ENCODE results near the gene IFNW1.
"Not testable (repeated sequence)": the region's sequence is repeated elsewhere in the genome, so short reads cannot be mapped to it uniquely, and the experiment has no call there.

The IFNW1 gene

GRCh38 chr9:21154018-21154608 lies 12.5 kb upstream of the IFNW1 start:
- H3K4me1 ChIP-seq (ENCODE audit: control insufficient read depth, insufficient read depth, low read length): no peaks in the 10 kb centered on the region
- no peaks in the 10 kb centered on the region for H3K27me3 ChIP-seq (ENCODE audit: control insufficient read depth in 1 of 2, insufficient read depth in 2 of 2, low read length in 2 of 2)
- no peak overlapping the region for H3K4me3 ChIP-seq (ENCODE audit: low read length in 2 of 2)
- H3K36me3 ChIP-seq (ENCODE audit: control insufficient read depth in 2 of 2, insufficient read depth in 2 of 2, low read length in 2 of 2): no peaks in the 10 kb centered on the region
- no peak overlapping the region for H3K27ac ChIP-seq (ENCODE audit: low read length)
- H3K9ac ChIP-seq (ENCODE audit: low read length in 2 of 2): no peak overlapping the region
- H3K9me3 ChIP-seq (ENCODE audit: control insufficient read depth in 2 of 2, low read length in 2 of 2): no peaks in the 10 kb centered on the region

DNA sequence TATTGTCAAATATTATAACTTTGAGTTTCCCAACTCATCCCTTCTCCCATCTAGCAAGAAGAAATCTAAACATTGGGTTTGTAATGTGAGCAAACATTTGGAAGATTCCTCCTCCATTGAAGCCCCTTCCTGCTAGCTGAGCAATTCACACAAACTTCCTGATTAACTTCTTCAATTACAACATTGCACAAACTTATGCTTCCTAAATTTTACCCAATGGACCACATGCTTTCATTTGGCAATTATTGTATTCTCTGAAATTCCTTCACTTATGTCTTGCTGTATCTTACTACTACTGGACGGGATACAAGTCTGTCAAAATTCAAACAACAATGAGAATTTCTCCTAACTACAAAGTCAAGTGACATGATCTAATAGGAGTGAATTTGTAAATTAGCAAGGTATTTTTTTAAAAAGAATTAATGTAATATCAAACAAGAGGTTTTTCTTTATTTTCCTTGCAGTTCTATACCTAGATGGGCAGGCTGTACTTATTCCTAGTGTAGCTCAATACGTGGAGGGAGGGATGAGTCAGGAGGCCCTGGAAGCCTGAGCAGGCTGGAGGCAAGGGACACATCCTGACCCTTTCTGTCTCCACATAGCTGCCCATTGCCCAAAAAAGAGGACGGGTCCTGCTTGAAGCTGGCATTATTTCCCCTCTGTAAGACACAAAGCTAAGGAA lies 11.8 kb upstream of the IFNW1 start:
- Histone ChIP-seq H3K27ac (ENCODE audit: low read length) (no peak overlapping the region), H3K4me1 (ENCODE audit: control insufficient read depth, insufficient read depth, low read length) (no peaks in the 10 kb centered on the region), H3K27me3 (ENCODE audit: control insufficient read depth in 1 of 2, insufficient read depth in 2 of 2, low read length in 2 of 2) (no peaks in the 10 kb centered on the region), H3K36me3 (ENCODE audit: control insufficient read depth in 2 of 2, insufficient read depth in 2 of 2, low read length in 2 of 2) (no peaks in the 10 kb centered on the region), H3K9me3 (ENCODE audit: control insufficient read depth in 2 of 2, low read length in 2 of 2) (no peaks in the 10 kb centered on the region), H3K4me3 (ENCODE audit: low read length in 2 of 2) (no peak overlapping the region), H3K9ac (ENCODE audit: low read length in 2 of 2) (no peak overlapping the region)

DNA sequence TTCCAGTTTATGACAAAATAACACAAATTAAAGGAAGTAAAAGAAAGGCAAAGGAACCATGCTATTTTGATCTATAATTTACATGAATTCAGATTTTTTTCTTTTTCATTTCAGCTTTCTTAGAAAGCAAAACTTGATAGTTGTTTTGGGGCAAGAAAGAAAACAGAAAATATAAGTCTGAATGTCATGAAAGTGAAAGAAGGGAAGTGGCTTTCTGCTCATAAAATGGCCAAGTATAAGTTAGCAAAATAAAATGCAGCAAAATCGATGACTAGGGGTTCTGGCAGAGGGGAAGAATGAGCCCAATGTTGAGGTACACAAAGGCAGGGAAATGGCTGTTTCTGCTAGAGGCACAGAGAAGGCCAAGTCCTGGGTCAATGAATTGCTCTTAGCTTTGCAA lies 3.0 kb upstream of the IFNW1 start:
- no peak overlapping the region for H3K27ac ChIP-seq (ENCODE audit: low read length)
- H3K4me1 ChIP-seq (ENCODE audit: control insufficient read depth, insufficient read depth, low read length): no peaks in the 10 kb centered on the region
- peaks cover 0 to 2% of the 10 kb centered on the region in 2 donors for H3K9me3 ChIP-seq (ENCODE audit: control insufficient read depth in 2 of 2, low read length in 2 of 2)
- no peaks in the 10 kb centered on the region for H3K36me3 ChIP-seq (ENCODE audit: control insufficient read depth in 2 of 2, insufficient read depth in 2 of 2, low read length in 2 of 2)
- no peak overlapping the region for H3K9ac ChIP-seq (ENCODE audit: low read length in 2 of 2)
- H3K27me3 ChIP-seq (ENCODE audit: control insufficient read depth in 1 of 2, insufficient read depth in 2 of 2, low read length in 2 of 2): no peaks in the 10 kb centered on the region
- no peak overlapping the region for H3K4me3 ChIP-seq (ENCODE audit: low read length in 2 of 2)

DNA sequence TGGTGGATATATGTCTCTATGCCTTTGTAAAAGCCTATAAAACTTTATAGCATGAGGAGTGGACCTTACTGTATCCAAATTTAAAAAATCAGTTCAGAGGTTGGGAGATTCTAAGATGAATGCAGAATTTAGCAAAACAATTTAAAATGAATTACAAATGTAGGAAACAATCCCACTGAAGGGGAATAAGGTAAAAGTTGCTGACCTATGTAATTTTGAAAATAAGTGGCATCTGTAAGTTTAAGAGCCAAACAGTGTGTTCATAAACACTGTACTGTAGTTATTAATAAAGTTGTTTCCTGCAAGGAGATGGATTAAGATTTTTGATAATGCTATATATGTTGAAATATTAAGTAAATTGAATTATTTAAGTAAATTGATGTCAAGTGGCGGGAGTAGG lies 4.6 kb downstream of the IFNW1 start:
- H3K4me3 ChIP-seq (ENCODE audit: low read length in 2 of 2): no peak overlapping the region
- H3K9ac ChIP-seq (ENCODE audit: low read length in 2 of 2): no peak overlapping the region
- no peaks in the 10 kb centered on the region for H3K36me3 ChIP-seq (ENCODE audit: control insufficient read depth in 2 of 2, insufficient read depth in 2 of 2, low read length in 2 of 2)
- no peaks in the 10 kb centered on the region for H3K27me3 ChIP-seq (ENCODE audit: control insufficient read depth in 1 of 2, insufficient read depth in 2 of 2, low read length in 2 of 2)
- no peaks in the 10 kb centered on the region for H3K9me3 ChIP-seq (ENCODE audit: control insufficient read depth in 2 of 2, low read length in 2 of 2)
- no peak overlapping the region for H3K27ac ChIP-seq (ENCODE audit: low read length)
- H3K4me1 ChIP-seq (ENCODE audit: control insufficient read depth, insufficient read depth, low read length): no peaks in the 10 kb centered on the region

GRCh38 chr9:21135736-21136135 lies 5.9 kb downstream of the IFNW1 start:
- no peak overlapping the region for H3K4me3 ChIP-seq (ENCODE audit: low read length in 2 of 2)
- H3K27me3 ChIP-seq (ENCODE audit: control insufficient read depth in 1 of 2, insufficient read depth in 2 of 2, low read length in 2 of 2): no peaks in the 10 kb centered on the region

DNA sequence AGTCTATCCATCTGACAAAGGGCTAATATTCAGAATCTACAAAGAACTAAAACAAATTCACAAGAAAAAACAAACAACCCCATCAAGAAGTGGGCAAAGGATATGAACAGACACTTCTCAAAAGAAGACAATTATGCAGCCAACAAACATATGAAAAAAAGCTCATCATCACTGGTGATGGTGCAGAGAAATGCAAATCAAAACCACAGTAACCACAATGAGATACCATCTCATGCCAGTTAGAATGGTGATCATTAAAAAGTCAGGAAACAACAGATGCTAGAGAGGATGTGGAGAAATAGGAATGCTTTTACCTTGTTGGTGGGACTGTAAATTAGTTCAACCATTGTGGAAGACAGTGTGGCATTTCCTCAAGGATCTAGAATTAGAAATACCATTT lies 13.4 kb downstream of the IFNW1 start:
- not testable (repeated sequence) for H3K9ac ChIP-seq (ENCODE audit: low read length in 2 of 2); H3K27me3 ChIP-seq (ENCODE audit: control insufficient read depth in 1 of 2, insufficient read depth in 2 of 2, low read length in 2 of 2); H3K27ac ChIP-seq (ENCODE audit: low read length); H3K4me3 ChIP-seq (ENCODE audit: low read length in 2 of 2); H3K9me3 ChIP-seq (ENCODE audit: control insufficient read depth in 2 of 2, low read length in 2 of 2); H3K36me3 ChIP-seq (ENCODE audit: control insufficient read depth in 2 of 2, insufficient read depth in 2 of 2, low read length in 2 of 2); H3K4me1 ChIP-seq (ENCODE audit: control insufficient read depth, insufficient read depth, low read length)

More at GRCh38 chr9:21135736-21136135, 5.9 kb downstream of the IFNW1 start:
- Histone ChIP-seq H3K9me3 (ENCODE audit: control insufficient read depth in 2 of 2, low read length in 2 of 2) (no peaks in the 10 kb centered on the region), H3K27ac (ENCODE audit: low read length) (no peak overlapping the region), H3K9ac (ENCODE audit: low read length in 2 of 2) (no peak overlapping the region), H3K4me1 (ENCODE audit: control insufficient read depth, insufficient read depth, low read length) (no peaks in the 10 kb centered on the region), H3K36me3 (ENCODE audit: control insufficient read depth in 2 of 2, insufficient read depth in 2 of 2, low read length in 2 of 2) (no peaks in the 10 kb centered on the region)

DNA sequence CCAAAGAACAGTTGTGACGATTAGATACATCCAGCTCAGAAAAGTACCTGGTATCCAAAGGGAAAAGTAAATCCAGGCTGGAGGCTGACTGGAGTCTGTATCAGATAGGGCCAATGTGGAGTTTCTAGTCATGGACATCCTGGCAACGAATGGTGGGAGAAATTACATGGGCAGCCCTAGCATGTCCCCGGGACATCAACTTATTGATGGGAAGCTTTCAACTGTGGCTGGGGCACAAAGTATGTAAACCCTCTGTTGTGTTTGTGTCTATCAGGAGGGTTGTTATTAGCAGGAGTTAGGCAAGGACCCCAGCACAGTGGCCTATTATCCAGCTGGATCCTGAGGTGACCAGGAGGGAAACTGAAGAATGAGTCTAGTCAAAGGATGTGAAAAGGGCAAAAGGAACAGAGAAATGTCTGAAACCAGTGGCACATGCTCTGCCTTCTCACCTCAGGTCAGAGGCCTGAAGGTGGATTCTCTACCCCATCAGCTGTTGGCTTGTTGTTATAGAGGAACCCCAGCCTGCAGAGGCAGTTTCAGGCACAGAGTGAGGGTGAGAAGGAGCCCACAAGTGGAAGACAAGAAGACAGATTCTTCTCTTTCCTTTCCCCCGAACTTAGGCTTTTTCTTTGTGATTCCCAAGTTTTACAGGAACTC lies 19.9 kb downstream of the IFNW1 start:
- no peaks in the 10 kb centered on the region for H3K27me3 ChIP-seq (ENCODE audit: control insufficient read depth in 1 of 2, insufficient read depth in 2 of 2, low read length in 2 of 2)
- no peak overlapping the region for H3K9ac ChIP-seq (ENCODE audit: low read length in 2 of 2)
- H3K36me3 ChIP-seq (ENCODE audit: control insufficient read depth in 2 of 2, insufficient read depth in 2 of 2, low read length in 2 of 2): no peaks in the 10 kb centered on the region
- no peak overlapping the region for H3K27ac ChIP-seq (ENCODE audit: low read length)
- no peak overlapping the region for H3K4me3 ChIP-seq (ENCODE audit: low read length in 2 of 2)
- H3K9me3 ChIP-seq (ENCODE audit: control insufficient read depth in 2 of 2, low read length in 2 of 2): no peaks in the 10 kb centered on the region
- H3K4me1 ChIP-seq (ENCODE audit: control insufficient read depth, insufficient read depth, low read length): no peaks in the 10 kb centered on the region

DNA sequence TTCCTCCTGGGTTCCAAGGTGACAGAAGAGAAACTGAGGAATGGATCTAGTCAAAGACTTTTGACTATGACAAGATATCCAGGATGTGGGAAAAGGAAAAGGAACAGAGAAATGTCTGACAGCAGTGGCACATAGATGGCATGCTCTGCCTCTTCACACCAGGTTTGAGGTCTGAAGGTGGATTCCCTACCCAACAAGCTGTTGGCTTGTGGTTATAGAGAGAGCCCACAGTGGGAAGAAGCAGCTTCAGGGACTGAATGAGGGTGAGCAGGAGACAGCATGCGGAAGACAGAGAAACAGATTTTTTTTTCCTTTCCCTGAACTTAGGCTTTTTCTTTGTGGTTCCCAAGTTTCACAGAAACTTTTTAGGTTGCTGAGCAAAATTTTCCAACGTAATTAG lies 20.6 kb downstream of the IFNW1 start:
- Histone ChIP-seq H3K36me3 (ENCODE audit: control insufficient read depth in 2 of 2, insufficient read depth in 2 of 2, low read length in 2 of 2) (no peaks in the 10 kb centered on the region), H3K9ac (ENCODE audit: low read length in 2 of 2) (no peak overlapping the region), H3K4me1 (ENCODE audit: control insufficient read depth, insufficient read depth, low read length) (no peaks in the 10 kb centered on the region), H3K9me3 (ENCODE audit: control insufficient read depth in 2 of 2, low read length in 2 of 2) (no peaks in the 10 kb centered on the region), H3K4me3 (ENCODE audit: low read length in 2 of 2) (no peak overlapping the region), H3K27ac (ENCODE audit: low read length) (no peak overlapping the region), H3K27me3 (ENCODE audit: control insufficient read depth in 1 of 2, insufficient read depth in 2 of 2, low read length in 2 of 2) (no peaks in the 10 kb centered on the region)

GRCh38 chr9:21119093-21119770 lies 22.4 kb downstream of the IFNW1 start:
- no peaks in the 10 kb centered on the region for H3K9me3 ChIP-seq (ENCODE audit: control insufficient read depth in 2 of 2, low read length in 2 of 2)
- no peaks in the 10 kb centered on the region for H3K36me3 ChIP-seq (ENCODE audit: control insufficient read depth in 2 of 2, insufficient read depth in 2 of 2, low read length in 2 of 2)
- no peak overlapping the region for H3K27ac ChIP-seq (ENCODE audit: low read length)
- H3K4me1 ChIP-seq (ENCODE audit: control insufficient read depth, insufficient read depth, low read length): no peaks in the 10 kb centered on the region
- H3K27me3 ChIP-seq (ENCODE audit: control insufficient read depth in 1 of 2, insufficient read depth in 2 of 2, low read length in 2 of 2): no peaks in the 10 kb centered on the region
- no peak overlapping the region for H3K9ac ChIP-seq (ENCODE audit: low read length in 2 of 2)
- H3K4me3 ChIP-seq (ENCODE audit: low read length in 2 of 2): no peak overlapping the region

GRCh38 chr9:21114311-21114710 lies 27.3 kb downstream of the IFNW1 start:
- H3K4me1 ChIP-seq (ENCODE audit: control insufficient read depth, insufficient read depth, low read length): no peaks in the 10 kb centered on the region
- H3K27me3 ChIP-seq (ENCODE audit: control insufficient read depth in 1 of 2, insufficient read depth in 2 of 2, low read length in 2 of 2): no peaks in the 10 kb centered on the region
- no peaks in the 10 kb centered on the region for H3K36me3 ChIP-seq (ENCODE audit: control insufficient read depth in 2 of 2, insufficient read depth in 2 of 2, low read length in 2 of 2)
- no peak overlapping the region for H3K4me3 ChIP-seq (ENCODE audit: low read length in 2 of 2)
- H3K9me3 ChIP-seq (ENCODE audit: control insufficient read depth in 2 of 2, low read length in 2 of 2): no peaks in the 10 kb centered on the region
- H3K27ac ChIP-seq (ENCODE audit: low read length): no peak overlapping the region
- H3K9ac ChIP-seq (ENCODE audit: low read length in 2 of 2): no peak overlapping the region
